ENCODE results near the gene RALBP1.

RALBP1 gene

GRCh38 chr18:9552616-9553015 is 77.3 kb downstream of the RALBP1 start:
- no peak for DNase-seq

GRCh38 chr18:9557250-9557943 is 82.1 kb downstream of the RALBP1 start:
- DNase-seq, result no peak

GRCh38 chr18:9558387-9559064 is 83.2 kb downstream of the RALBP1 start:
- no peak for DNase-seq

DNA sequence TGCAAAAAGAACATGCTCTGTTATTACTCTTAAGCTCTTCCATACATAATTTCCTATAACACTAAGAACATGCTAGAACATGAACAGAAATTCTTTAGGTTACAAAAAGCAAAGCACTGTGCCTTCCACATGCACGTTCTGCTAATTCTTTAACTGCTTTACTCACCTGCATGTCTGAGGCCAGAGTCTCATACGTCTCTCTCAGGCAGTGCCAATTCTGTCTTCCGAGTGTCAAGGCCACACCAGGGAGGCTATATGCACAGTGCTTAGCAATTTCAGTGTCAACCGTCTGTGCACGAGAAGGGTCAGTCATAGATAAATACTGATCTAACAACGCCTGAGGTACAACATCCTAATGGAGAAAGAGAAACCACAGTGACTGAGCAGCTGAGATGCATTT is 83.9 kb downstream of the RALBP1 start:
- DNase-seq, result no peak

GRCh38 chr18:9561759-9562158 is 86.4 kb downstream of the RALBP1 start:
- DNase-seq, result no peak

DNA sequence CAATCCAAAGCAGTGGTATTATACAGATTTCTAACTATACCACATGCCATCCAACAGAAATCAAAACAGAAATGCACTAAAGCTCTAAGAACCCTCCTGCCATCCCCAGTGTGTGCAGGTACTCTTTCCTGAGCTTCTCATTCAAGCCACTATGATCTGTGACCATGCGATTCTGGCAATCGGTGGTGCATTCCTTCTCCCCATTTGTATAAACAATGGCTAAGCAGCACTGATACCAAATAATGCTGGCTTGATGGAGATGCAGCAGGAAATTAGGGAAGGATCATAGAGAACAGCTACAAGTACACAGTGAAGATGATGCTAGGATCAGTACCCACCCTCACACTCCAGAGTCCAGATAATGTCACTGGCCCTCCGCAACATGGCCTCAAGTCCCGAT is 87.3 kb downstream of the RALBP1 start:
- no peak for DNase-seq

DNA sequence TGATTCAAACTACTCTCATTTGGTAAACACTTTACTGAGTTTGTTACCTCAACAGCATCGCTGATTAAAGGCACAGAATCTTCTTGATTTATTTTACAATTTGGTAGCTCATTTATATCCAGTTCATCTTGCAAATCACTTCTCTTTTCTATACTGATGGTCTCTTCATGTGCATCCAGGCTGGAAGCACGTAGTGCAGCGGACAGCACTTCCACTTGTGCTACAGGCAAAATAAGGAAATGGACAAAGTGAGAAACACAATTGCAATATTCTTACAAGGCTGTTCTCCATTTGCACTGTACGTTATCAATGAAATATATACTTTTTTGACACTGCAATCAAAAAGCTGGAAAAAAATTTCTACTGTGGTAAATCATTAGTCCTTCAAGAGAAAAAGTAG is 88.0 kb downstream of the RALBP1 start:
- DNase-seq, result no peak

GRCh38 chr18:9565407-9565806 is 90.1 kb downstream of the RALBP1 start:
- no peak for DNase-seq

DNA sequence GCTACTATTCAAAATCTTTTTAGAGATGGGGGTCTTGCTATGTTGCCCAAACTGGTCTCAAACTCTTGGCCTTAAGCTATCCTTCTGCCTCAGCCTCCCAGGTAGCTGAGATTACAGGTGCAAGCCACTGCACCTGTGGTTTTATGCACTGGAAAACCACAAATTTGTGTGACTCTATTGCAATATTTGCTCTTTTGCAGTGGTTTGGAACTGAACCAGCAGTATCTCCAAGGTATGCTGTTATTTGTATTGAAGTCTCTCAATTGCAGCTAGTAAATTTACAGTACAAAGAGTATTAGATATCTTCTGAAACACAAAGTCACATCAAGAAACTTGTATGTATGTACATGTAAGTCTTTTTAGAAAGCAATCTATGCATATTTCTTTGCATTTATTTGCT is 92.9 kb downstream of the RALBP1 start:
- no peak for DNase-seq

DNA sequence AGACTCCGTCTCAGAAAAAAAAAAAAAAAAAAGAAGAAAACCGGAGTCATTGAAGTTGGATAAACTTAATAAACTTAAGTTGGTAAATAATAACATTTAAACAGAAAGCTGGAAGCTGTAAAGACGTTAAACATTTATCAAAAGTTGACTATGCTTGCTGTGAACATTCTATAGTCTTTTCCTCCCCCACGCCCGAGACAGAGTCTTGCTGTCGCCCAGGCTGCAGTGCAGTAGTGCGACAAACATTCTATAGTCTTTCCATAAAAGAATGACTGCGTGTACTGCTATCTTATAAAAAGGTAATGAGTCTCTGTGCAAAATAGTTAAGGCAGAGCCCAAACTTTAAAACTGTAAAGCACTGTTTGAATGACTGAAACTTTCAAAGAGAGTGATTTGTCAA is 93.9 kb downstream of the RALBP1 start:
- DNase-seq, result no peak

- DNase-seq, result no peak
Measured at GRCh38 chr18:9570255-9570654, 94.9 kb downstream of the RALBP1 start.

DNA sequence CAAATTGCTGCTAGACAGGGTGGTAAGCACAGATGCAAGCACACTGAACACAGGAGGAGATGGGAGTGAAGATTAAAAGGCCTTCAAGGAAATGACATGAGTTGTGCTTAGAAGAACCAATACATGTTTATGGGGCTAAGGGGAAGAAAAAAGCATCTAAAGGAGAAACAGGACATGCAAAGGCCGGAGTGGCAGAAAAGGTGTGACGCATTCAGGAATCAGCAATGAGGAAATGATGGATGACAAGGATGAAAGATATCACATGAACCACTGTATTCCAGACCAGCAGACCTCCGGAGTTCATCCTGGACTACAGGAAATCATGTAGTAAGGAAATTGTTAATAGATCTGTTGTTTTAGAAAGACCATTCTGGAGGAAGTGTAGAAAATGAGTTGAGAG is 96.2 kb downstream of the RALBP1 start:
- DNase-seq, result no peak

GRCh38 chr18:9574473-9575115 is 99.3 kb downstream of the RALBP1 start:
- no peak for DNase-seq

GRCh38 chr18:9575558-9575957 is 100.2 kb downstream of the RALBP1 start:
- peak; percentile 84 for DNase-seq

- DNase-seq, result no peak
Measured at GRCh38 chr18:9577361-9577760, 102.0 kb downstream of the RALBP1 start.

GRCh38 chr18:9578306-9578705 is 103.0 kb downstream of the RALBP1 start:
- no peak for DNase-seq

- DNase-seq, result no peak
Measured at GRCh38 chr18:9581667-9582066, 106.4 kb downstream of the RALBP1 start.

- DNase-seq, result no peak
Measured at GRCh38 chr18:9586814-9587213, 111.5 kb downstream of the RALBP1 start.
